HS-27A (cell line): ENCODE measurements around the gene TRIM40.
A peak's percentile ranks its signal among the peaks of the same experiment; 100 is the strongest.

Experiments used
- DNase-seq: peaks from one replicate; pipeline ENCODE4 v3.0.0-alpha.2; 2012; ENCODE audit warnings: low read depth, missing footprints

The TRIM40 gene

GRCh38 chr6:30149858-30150550, 14.1 kb downstream of the TRIM40 start:
- no peak for DNase-seq

GRCh38 chr6:30150671-30151395, 14.9 kb downstream of the TRIM40 start:
- DNase-seq, result no peak

GRCh38 chr6:30151580-30151979, 15.6 kb downstream of the TRIM40 start:
- no peak for DNase-seq

- DNase-seq, result no peak
These were observed 16.2 kb downstream of the TRIM40 start for GRCh38 chr6:30152016-30152673.

GRCh38 chr6:30152910-30153610, 17.1 kb downstream of the TRIM40 start:
- no peak for DNase-seq

GRCh38 chr6:30154061-30154460, 18.1 kb downstream of the TRIM40 start:
- no peak for DNase-seq

GRCh38 chr6:30154709-30155519, 19.0 kb downstream of the TRIM40 start:
- peak; percentile 92 for DNase-seq

GRCh38 chr6:30155520-30156261, 19.8 kb downstream of the TRIM40 start:
- no peak for DNase-seq

GRCh38 chr6:30156262-30156599, 20.3 kb downstream of the TRIM40 start:
- peak; percentile 69 for DNase-seq

GRCh38 chr6:30156774-30157173, 20.8 kb downstream of the TRIM40 start:
- DNase-seq, result no peak

- no peak for DNase-seq
These were observed 21.6 kb downstream of the TRIM40 start for GRCh38 chr6:30157581-30157980.

- DNase-seq, result no peak
These were observed 22.1 kb downstream of the TRIM40 start for GRCh38 chr6:30157999-30158398.

GRCh38 chr6:30158475-30159040, 22.6 kb downstream of the TRIM40 start:
- DNase-seq, result no peak

- no peak for DNase-seq
These were observed 24.3 kb downstream of the TRIM40 start for GRCh38 chr6:30160008-30160784.

- DNase-seq, result no peak
These were observed 25.0 kb downstream of the TRIM40 start, which contains the start of gene TRIM10 for GRCh38 chr6:30160785-30161531. TSS of gene TRIM10 (minus strand) at chr6:30161211. CDS start at chr6:30160858, 353 bp downstream.

GRCh38 chr6:30162265-30163089, 26.5 kb downstream of the TRIM40 start:
- DNase-seq, result no peak

GRCh38 chr6:30163090-30163917, 27.4 kb downstream of the TRIM40 start, which contains the start of gene TRIM15:
TSS of gene TRIM15 (plus strand) at chr6:30163546. CDS start at chr6:30163685, 139 bp downstream.
- DNase-seq, result no peak
